Measurements from ENCODE around the gene AIPL1.

The AIPL1 gene

GRCh38 chr17:6473128-6473767, 38.3 kb upstream of the AIPL1 start:
- Histone ChIP-seq H3K4me3 (ENCODE audit: low read depth, low read length, poor library complexity, severe bottlenecking) (no peak overlapping the region), H3K9me3 (ENCODE audit: low read length) (no peaks in the 10 kb centered on the region), H3K27me3 (ENCODE audit: insufficient read depth, low read length) (0 out of 2 replicates have a peak, but pooled peaks cover 2% of the 10 kb centered on the region), H3K79me2 (ENCODE audit: insufficient read depth, low read length) (no peaks in the 10 kb centered on the region), H3K4me2 (ENCODE audit: low read length) (no peak overlapping the region), H3K9me2 (ENCODE audit: low read depth, low read length) (no peaks in the 10 kb centered on the region), H3K4me1 (ENCODE audit: insufficient read depth, low read length, severe bottlenecking) (no peaks in the 10 kb centered on the region), H3K27ac (ENCODE audit: low read depth, low read length, poor library complexity, severe bottlenecking) (no peak overlapping the region), H4K20me1 (ENCODE audit: insufficient read depth, low read length) (no peaks in the 10 kb centered on the region), H2AFZ (ENCODE audit: low read length) (no peak overlapping the region), H3K36me3 (ENCODE audit: insufficient read depth, low read length) (no peaks in the 10 kb centered on the region), H3F3A (ENCODE audit: insufficient read depth, low read length) (no peaks in the 10 kb centered on the region), H3K9ac (ENCODE audit: low read length) (no peak overlapping the region)
- no peak for TF ChIP-seq EZH2 (IDR thresholded peaks at IDR 0.05; ENCODE audit: borderline replicate concordance, low read length)
- TF ChIP-seq, protein P1, sequence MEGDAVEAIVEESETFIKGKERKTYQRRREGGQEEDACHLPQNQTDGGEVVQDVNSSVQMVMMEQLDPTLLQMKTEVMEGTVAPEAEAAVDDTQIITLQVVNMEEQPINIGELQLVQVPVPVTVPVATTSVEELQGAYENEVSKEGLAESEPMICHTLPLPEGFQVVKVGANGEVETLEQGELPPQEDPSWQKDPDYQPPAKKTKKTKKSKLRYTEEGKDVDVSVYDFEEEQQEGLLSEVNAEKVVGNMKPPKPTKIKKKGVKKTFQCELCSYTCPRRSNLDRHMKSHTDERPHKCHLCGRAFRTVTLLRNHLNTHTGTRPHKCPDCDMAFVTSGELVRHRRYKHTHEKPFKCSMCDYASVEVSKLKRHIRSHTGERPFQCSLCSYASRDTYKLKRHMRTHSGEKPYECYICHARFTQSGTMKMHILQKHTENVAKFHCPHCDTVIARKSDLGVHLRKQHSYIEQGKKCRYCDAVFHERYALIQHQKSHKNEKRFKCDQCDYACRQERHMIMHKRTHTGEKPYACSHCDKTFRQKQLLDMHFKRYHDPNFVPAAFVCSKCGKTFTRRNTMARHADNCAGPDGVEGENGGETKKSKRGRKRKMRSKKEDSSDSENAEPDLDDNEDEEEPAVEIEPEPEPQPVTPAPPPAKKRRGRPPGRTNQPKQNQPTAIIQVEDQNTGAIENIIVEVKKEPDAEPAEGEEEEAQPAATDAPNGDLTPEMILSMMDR (IDR thresholded peaks at IDR 0.05; ENCODE audit: low read length), result peak; percentile 84

- H3K4me2 ChIP-seq (ENCODE audit: low read length), result no peak overlapping the region
Observed at GRCh38 chr17:6472517-6472916, 37.6 kb upstream of the AIPL1 start.

DNA sequence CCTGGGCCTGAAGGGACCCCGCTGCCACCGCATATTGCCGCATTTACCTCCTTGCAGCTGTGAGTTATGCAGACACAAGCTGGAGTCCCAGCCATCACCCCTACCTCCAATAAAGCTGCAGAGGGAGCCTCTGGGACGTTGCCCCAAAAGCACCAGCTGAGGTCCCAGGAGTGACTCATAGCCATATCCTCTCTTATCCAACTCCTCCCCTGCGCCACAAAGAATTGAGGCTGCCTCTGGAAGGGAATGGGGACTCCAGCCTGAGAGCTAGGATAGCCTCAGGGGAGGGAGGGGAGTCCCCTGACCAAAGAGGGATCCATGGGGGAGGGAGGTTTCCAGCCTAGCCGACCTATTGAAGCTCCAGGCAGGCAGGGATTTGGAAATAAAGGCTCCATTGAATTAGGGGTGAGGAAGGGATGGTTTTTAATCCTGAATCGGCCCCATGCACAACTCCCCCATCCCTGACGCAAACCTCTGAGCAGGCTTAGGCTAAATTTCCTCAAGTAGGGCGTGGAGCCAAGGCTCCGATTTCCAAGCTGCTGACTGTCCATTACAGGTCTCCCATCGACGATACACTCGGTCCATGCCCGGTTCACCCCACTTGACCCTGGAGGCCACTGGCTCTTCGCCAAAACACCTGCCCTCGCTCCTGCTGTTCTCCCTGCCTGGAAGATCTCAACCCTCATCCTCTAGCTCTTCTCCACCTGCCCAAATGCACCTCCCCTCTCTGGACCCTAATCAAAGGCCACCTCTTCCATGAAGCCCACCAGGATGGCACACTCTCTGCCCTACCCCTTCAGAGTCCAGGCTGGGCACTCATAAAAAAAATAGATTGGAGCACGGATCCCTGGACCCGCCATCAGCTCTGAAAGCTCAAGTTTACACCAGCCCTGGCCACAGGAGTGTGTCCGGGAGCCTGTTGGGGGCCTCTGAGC, 36.9 kb upstream of the AIPL1 start:
- Histone ChIP-seq H3K27me3 (ENCODE audit: insufficient read depth, low read length) (no peaks in the 10 kb centered on the region), H3K9ac (ENCODE audit: low read length) (no peak overlapping the region), H3K36me3 (ENCODE audit: insufficient read depth, low read length) (no peaks in the 10 kb centered on the region), H4K20me1 (ENCODE audit: insufficient read depth, low read length) (no peaks in the 10 kb centered on the region), H3K9me3 (ENCODE audit: low read length) (no peaks in the 10 kb centered on the region), H3K79me2 (ENCODE audit: insufficient read depth, low read length) (no peaks in the 10 kb centered on the region), H3F3A (ENCODE audit: insufficient read depth, low read length) (no peaks in the 10 kb centered on the region), H3K9me2 (ENCODE audit: low read depth, low read length) (no peaks in the 10 kb centered on the region), H3K4me1 (ENCODE audit: insufficient read depth, low read length, severe bottlenecking) (no peaks in the 10 kb centered on the region), H3K4me2 (ENCODE audit: low read length) (no peak overlapping the region), H3K27ac (ENCODE audit: low read depth, low read length, poor library complexity, severe bottlenecking) (no peak overlapping the region), H3K4me3 (ENCODE audit: low read depth, low read length, poor library complexity, severe bottlenecking) (no peak overlapping the region), H2AFZ (ENCODE audit: low read length) (no peak overlapping the region)
- TF ChIP-seq, protein P1 (IDR thresholded peaks at IDR 0.05; ENCODE audit: low read length), result no peak
- no peak for TF ChIP-seq EZH2 (IDR thresholded peaks at IDR 0.05; ENCODE audit: borderline replicate concordance, low read length)

More at GRCh38 chr17:6472517-6472916, 37.6 kb upstream of the AIPL1 start:
- Histone ChIP-seq H3K79me2 (ENCODE audit: insufficient read depth, low read length) (no peaks in the 10 kb centered on the region), H3K27me3 (ENCODE audit: insufficient read depth, low read length) (no peaks in the 10 kb centered on the region), H3K9me2 (ENCODE audit: low read depth, low read length) (no peaks in the 10 kb centered on the region), H3K27ac (ENCODE audit: low read depth, low read length, poor library complexity, severe bottlenecking) (no peak overlapping the region), H3K4me3 (ENCODE audit: low read depth, low read length, poor library complexity, severe bottlenecking) (no peak overlapping the region), H3K9me3 (ENCODE audit: low read length) (no peaks in the 10 kb centered on the region), H3K9ac (ENCODE audit: low read length) (no peak overlapping the region), H4K20me1 (ENCODE audit: insufficient read depth, low read length) (no peaks in the 10 kb centered on the region), H3K36me3 (ENCODE audit: insufficient read depth, low read length) (no peaks in the 10 kb centered on the region), H2AFZ (ENCODE audit: low read length) (no peak overlapping the region), H3K4me1 (ENCODE audit: insufficient read depth, low read length, severe bottlenecking) (no peaks in the 10 kb centered on the region), H3F3A (ENCODE audit: insufficient read depth, low read length) (no peaks in the 10 kb centered on the region)
- TF ChIP-seq, protein P1 (IDR thresholded peaks at IDR 0.05; ENCODE audit: low read length), result no peak
- no peak for TF ChIP-seq EZH2 (IDR thresholded peaks at IDR 0.05; ENCODE audit: borderline replicate concordance, low read length)

Measured in OCI-LY1 (cell line).